Keratinocyte (primary cell): ENCODE measurements around the gene EPG5. TPM values are rescaled to one million over a fixed set of nuclear protein-coding genes. Genes with fewer than 3 reads are reported as not detected.

Source experiments
- DNase-seq: peaks from one replicate; pipeline ENCODE4 v3.0.0-alpha.2; 2011; ENCODE audit warnings: low read depth, missing footprints, low spot score
- FAIRE-seq: peaks from 2 replicates; lab custom pipeline; 2011; peaks lifted over from hg19 to GRCh38; lab: Jason Lieb, UNC
- H2AFZ ChIP-seq: 2 replicates; pipeline ENCODE4 v1.6.0; 2012; ENCODE audit warnings: low read length, control low read depth, inconsistent platforms; ENCODE audit not compliant: control insufficient read depth
- H3K27ac ChIP-seq: 2 replicates; pipeline ENCODE4 v1.5.1; 2011; ENCODE audit warnings: low read length; ENCODE audit not compliant: control insufficient read depth, insufficient read depth
- H3K27me3 ChIP-seq: 3 replicates; pipeline ENCODE4 v1.6.0; 2011; ENCODE audit warnings: low read length; ENCODE audit not compliant: control insufficient read depth, insufficient read depth; ENCODE audit errors: extremely low read depth
- H3K36me3 ChIP-seq, 2 experiments: 2 replicates in 1 of 2; 3 replicates in 1 of 2; pipeline ENCODE4 v1.5.1; 2011; ENCODE audit warnings: low read length in 2 of 2, mild to moderate bottlenecking in 1 of 2; ENCODE audit not compliant: control insufficient read depth in 2 of 2, insufficient read depth in 2 of 2; ENCODE audit errors: extremely low read depth in 1 of 2
- H3K4me1 ChIP-seq: 3 replicates; pipeline ENCODE4 v1.5.1; 2011; ENCODE audit warnings: low read length; ENCODE audit not compliant: control insufficient read depth, insufficient read depth; ENCODE audit errors: extremely low read depth
- H3K4me2 ChIP-seq: 3 replicates; pipeline ENCODE4 v1.6.0; 2011; ENCODE audit warnings: low read depth, low read length; ENCODE audit not compliant: control insufficient read depth, insufficient read depth; ENCODE audit errors: extremely low read depth
- H3K4me3 ChIP-seq, 3 experiments: fragments of 200-600 bp in 1 of 3; sonication (generic) in 1 of 3; 2 replicates in 2 of 3; 3 replicates in 1 of 3; pipeline ENCODE4 v1.5.1; 2011 to 2016; ENCODE audit warnings: low read length in 3 of 3, mild to moderate bottlenecking in 3 of 3, control low read depth in 2 of 3, inconsistent platforms in 1 of 3, low read depth in 1 of 3, mixed read lengths in 1 of 3, mixed run types in 1 of 3, moderate library complexity in 1 of 3; ENCODE audit not compliant: control insufficient read depth in 2 of 3, insufficient read depth in 2 of 3; ENCODE audit errors: extremely low read depth in 1 of 3
- H3K79me2 ChIP-seq: 2 replicates; pipeline ENCODE4 v1.6.0; 2012; ENCODE audit warnings: low read length; ENCODE audit not compliant: control insufficient read depth, insufficient read depth
- H3K9ac ChIP-seq: 3 replicates; pipeline ENCODE4 v1.6.0; 2011; ENCODE audit warnings: low read length; ENCODE audit not compliant: control insufficient read depth, insufficient read depth; ENCODE audit errors: extremely low read depth
- H3K9me1 ChIP-seq: 3 replicates; pipeline ENCODE4 v1.6.0; 2011; ENCODE audit warnings: low read length; ENCODE audit not compliant: control insufficient read depth, insufficient read depth; ENCODE audit errors: extremely low read depth
- H3K9me3 ChIP-seq: 2 replicates; pipeline ENCODE4 v1.5.1; 2012; ENCODE audit warnings: low read depth, low read length; ENCODE audit not compliant: control insufficient read depth
- H4K20me1 ChIP-seq: 3 replicates; pipeline ENCODE4 v1.6.0; 2011; ENCODE audit warnings: low read length; ENCODE audit not compliant: control insufficient read depth, insufficient read depth; ENCODE audit errors: extremely low read depth
- EZH2 ChIP-seq: IDR thresholded peaks from one replicate; pipeline ENCODE4 v1.6.1; 2012; ENCODE audit warnings: inconsistent platforms, mild to moderate bottlenecking, low read length, moderate library complexity
- dilution Hi-C: fragments of 300-500 bp; cut with MboI; formaldehyde crosslinking; loops from one replicate; pipeline ENCODE4 v1.7.0; 2020; ENCODE audit warnings: low sequenced_read_pairs; ENCODE audit not compliant: extremely low pct_ligation_motif_present
- polyA plus RNA-seq, 5 experiments: library from polyadenylated mRNA; depleted of rRNA in 3 of 5; stranded (reverse) in 3 of 5; stranded (forward) in 1 of 5; unstranded in 1 of 5; fragments of >200 nt; gene quantifications; 1 replicate in 1 of 5; 2 replicates in 3 of 5; 3 replicates in 1 of 5; pipeline versions ENCODE4 v1.2.1 to v1.2.3, GENCODE V29; 2011 to 2012; ENCODE audit warnings: missing spikeins in 2 of 5, low read depth in 1 of 5, low replicate concordance in 1 of 5
- TF ChIP-seq, protein P1 (sequence below), 3 experiments: IDR thresholded peaks in 1 of 3; conservative IDR thresholded peaks in 1 of 3; optimal IDR thresholded peaks in 1 of 3; 2 replicates in 2 of 3; 3 replicates in 1 of 3; pipeline versions ENCODE3 to v1.5.1; 2011; ENCODE audit warnings: low read length in 3 of 3, mild to moderate bottlenecking in 3 of 3, moderate library complexity in 2 of 3, control low read depth in 1 of 3, inconsistent platforms in 1 of 3; ENCODE audit not compliant: insufficient read depth in 2 of 3; ENCODE audit errors: extremely low read depth in 1 of 3

Gene EPG5
- polyA plus RNA-seq, 1 donor (not counting 4 experiments of a cell fraction or from before 2014, with no cell fraction given) = 17.8 TPM

DNA sequence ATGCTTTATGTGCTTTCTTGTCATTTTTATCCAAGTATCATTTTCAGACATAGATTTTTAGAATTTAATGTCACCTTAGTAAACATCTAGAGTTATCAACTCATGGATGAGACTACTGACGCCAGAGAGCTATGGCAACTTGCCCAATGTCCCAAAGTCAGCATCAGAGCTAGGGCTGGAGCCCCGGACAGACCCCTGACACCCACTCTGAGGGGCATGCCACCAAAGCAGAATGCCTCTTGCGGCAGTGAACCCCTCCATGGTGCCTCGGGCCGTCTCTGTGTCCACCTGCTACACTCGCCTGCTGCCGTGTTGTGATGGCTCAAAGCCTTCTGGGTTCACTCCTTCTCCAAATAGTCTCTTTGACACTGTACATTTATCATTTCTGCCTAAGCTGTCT is 136.2 kb downstream of the EPG5 start:
- H3K27me3 ChIP-seq = no peaks in the 10 kb centered on the region
- no peaks in the 10 kb centered on the region for H4K20me1 ChIP-seq
- DNase-seq = no peak
- H3K9me3 ChIP-seq = no peaks in the 10 kb centered on the region
- no peak overlapping the region for H2AFZ ChIP-seq
- dilution Hi-C loops = no loop called here
- no peak for FAIRE-seq
- no peak overlapping the region for H3K4me3 ChIP-seq
- H3K9me1 ChIP-seq = no peaks in the 10 kb centered on the region
- TF ChIP-seq EZH2 = no peak
- TF ChIP-seq, protein P1, sequence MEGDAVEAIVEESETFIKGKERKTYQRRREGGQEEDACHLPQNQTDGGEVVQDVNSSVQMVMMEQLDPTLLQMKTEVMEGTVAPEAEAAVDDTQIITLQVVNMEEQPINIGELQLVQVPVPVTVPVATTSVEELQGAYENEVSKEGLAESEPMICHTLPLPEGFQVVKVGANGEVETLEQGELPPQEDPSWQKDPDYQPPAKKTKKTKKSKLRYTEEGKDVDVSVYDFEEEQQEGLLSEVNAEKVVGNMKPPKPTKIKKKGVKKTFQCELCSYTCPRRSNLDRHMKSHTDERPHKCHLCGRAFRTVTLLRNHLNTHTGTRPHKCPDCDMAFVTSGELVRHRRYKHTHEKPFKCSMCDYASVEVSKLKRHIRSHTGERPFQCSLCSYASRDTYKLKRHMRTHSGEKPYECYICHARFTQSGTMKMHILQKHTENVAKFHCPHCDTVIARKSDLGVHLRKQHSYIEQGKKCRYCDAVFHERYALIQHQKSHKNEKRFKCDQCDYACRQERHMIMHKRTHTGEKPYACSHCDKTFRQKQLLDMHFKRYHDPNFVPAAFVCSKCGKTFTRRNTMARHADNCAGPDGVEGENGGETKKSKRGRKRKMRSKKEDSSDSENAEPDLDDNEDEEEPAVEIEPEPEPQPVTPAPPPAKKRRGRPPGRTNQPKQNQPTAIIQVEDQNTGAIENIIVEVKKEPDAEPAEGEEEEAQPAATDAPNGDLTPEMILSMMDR (optimal IDR thresholded peaks at IDR 0.05 in 1 of 3, IDR thresholded peaks at IDR 0.05 in 1 of 3, conservative IDR thresholded peaks at IDR 0.05 in 1 of 3; ENCODE audit: extremely low read depth in 1 of 3, insufficient read depth in 2 of 3, low read length in 3 of 3) = no peak
- H3K79me2 ChIP-seq = no peaks in the 10 kb centered on the region
- peaks cover 15% of the 10 kb centered on the region for H3K4me1 ChIP-seq
- H3K27ac ChIP-seq = no peak overlapping the region
- H3K36me3 ChIP-seq = no peaks in the 10 kb centered on the region
- H3K4me2 ChIP-seq = no peak overlapping the region
- no peak overlapping the region for H3K9ac ChIP-seq

DNA sequence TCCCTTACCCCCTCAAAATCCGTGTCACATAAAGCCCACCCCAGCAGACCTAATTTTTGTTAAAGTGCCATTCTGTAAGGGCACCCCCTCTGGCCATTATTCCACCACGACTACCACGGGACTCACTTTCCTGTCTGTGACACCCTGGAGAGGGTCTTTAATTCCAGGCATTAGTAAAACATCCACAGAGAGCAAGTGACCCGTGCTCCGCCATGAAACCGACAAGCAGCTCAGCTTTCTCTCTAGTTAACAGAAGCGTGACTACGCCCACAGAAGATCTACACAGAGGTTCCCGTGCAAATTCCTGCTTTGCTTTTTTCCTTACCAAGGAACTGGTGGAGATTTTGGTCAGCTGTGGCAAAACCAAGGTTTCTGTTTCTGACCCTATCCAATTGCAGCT is 137.3 kb downstream of the EPG5 start:
- no peaks in the 10 kb centered on the region for H3K36me3 ChIP-seq
- H4K20me1 ChIP-seq = no peaks in the 10 kb centered on the region
- no peak overlapping the region for H3K9ac ChIP-seq
- no peaks in the 10 kb centered on the region for H3K27me3 ChIP-seq
- no peak overlapping the region for H3K4me3 ChIP-seq
- H3K9me1 ChIP-seq = no peaks in the 10 kb centered on the region
- DNase-seq = no peak
- TF ChIP-seq EZH2 = no peak
- TF ChIP-seq, protein P1 (optimal IDR thresholded peaks at IDR 0.05 in 1 of 3, IDR thresholded peaks at IDR 0.05 in 1 of 3, conservative IDR thresholded peaks at IDR 0.05 in 1 of 3; ENCODE audit: extremely low read depth in 1 of 3, insufficient read depth in 2 of 3, low read length in 3 of 3) = no peak
- dilution Hi-C loops = no loop called here
- H2AFZ ChIP-seq = no peak overlapping the region
- peaks cover 15% of the 10 kb centered on the region for H3K4me1 ChIP-seq
- no peak for FAIRE-seq
- no peak overlapping the region for H3K4me2 ChIP-seq
- no peaks in the 10 kb centered on the region for H3K9me3 ChIP-seq
- no peak overlapping the region for H3K27ac ChIP-seq
- H3K79me2 ChIP-seq = no peaks in the 10 kb centered on the region
